Endometrium (tissue), 2 donors: ENCODE measurements around the gene SLC12A8.

Experiments used
- FAIRE-seq: peaks from 2 replicates; lab custom pipeline; 2012; peaks lifted over from hg19 to GRCh38; lab: Jason Lieb, UNC
- donor health status: control.
- donor health status: control.

The SLC12A8 gene

GRCh38 chr3:125052624-125053303, 159.8 kb downstream of the SLC12A8 start:
- no peak for FAIRE-seq

- no peak for FAIRE-seq
Observed at GRCh38 chr3:125051715-125052581, 160.6 kb downstream of the SLC12A8 start.

- no peak for FAIRE-seq
Observed at GRCh38 chr3:125051205-125051604, 161.3 kb downstream of the SLC12A8 start.

- FAIRE-seq: no peak
Observed at GRCh38 chr3:125050488-125051090, 162.0 kb downstream of the SLC12A8 start.

GRCh38 chr3:125048282-125048681, 164.3 kb downstream of the SLC12A8 start:
- no peak for FAIRE-seq

GRCh38 chr3:125045965-125046364, 166.6 kb downstream of the SLC12A8 start:
- FAIRE-seq: no peak

- FAIRE-seq: no peak
Observed at GRCh38 chr3:125045194-125045593, 167.4 kb downstream of the SLC12A8 start.

GRCh38 chr3:125043599-125044151, 168.9 kb downstream of the SLC12A8 start:
- FAIRE-seq: no peak

GRCh38 chr3:125042725-125043406, 169.7 kb downstream of the SLC12A8 start:
- no peak for FAIRE-seq

- no peak for FAIRE-seq
Observed at GRCh38 chr3:125039131-125040100, 173.1 kb downstream of the SLC12A8 start.

- FAIRE-seq: no peak
Observed at GRCh38 chr3:125037498-125038150, 174.9 kb downstream of the SLC12A8 start.

GRCh38 chr3:125035217-125035616, 177.3 kb downstream of the SLC12A8 start:
- no peak for FAIRE-seq

GRCh38 chr3:125033616-125034015, 178.9 kb downstream of the SLC12A8 start:
- FAIRE-seq: no peak

GRCh38 chr3:125033135-125033534, 179.4 kb downstream of the SLC12A8 start:
- no peak for FAIRE-seq

GRCh38 chr3:125032683-125033082, 179.9 kb downstream of the SLC12A8 start:
- no peak for FAIRE-seq
